GM12878 (cell line): ENCODE results near the gene MBLAC2.

Source experiments
- ASH2L ChIP-seq: fragments of 300-600, 200-600 bp; sonication (generic); IDR thresholded peaks from 2 replicates; pipeline ENCODE4 v1.6.1; 2017; ENCODE audit warnings: low read depth, mild to moderate bottlenecking, borderline replicate concordance
- CEBPB ChIP-seq, 2 experiments: fragments of 150-350 bp in 1 of 2; IDR thresholded peaks; 2 replicates each; pipeline ENCODE4 v1.6.1; 2012 to 2014; ENCODE audit warnings: low read depth in 2 of 2, low read length in 2 of 2, borderline replicate concordance in 1 of 2, inconsistent platforms in 1 of 2
- CHD1 ChIP-seq: IDR thresholded peaks from 2 replicates; pipeline ENCODE4 v1.6.1; 2012; ENCODE audit warnings: low read depth, low read length, improper control_type of control experiment
- CTCF ChIP-seq, 3 experiments: IDR thresholded peaks in 2 of 3; conservative IDR thresholded peaks in 1 of 3; 2 replicates each; pipeline ENCODE4 v1.5.1; 2011; ENCODE audit warnings: low read depth in 3 of 3, low read length in 3 of 3, mild to moderate bottlenecking in 3 of 3, control low read depth in 2 of 3, moderate library complexity in 2 of 3, inconsistent platforms in 1 of 3, mixed read lengths in 1 of 3; ENCODE audit not compliant: control insufficient read depth in 2 of 3, insufficient read depth in 1 of 3; ENCODE audit errors: extremely low read depth in 1 of 3
- ELK1 ChIP-seq: IDR thresholded peaks from 2 replicates; pipeline ENCODE4 v1.6.1; 2012; ENCODE audit warnings: low read depth, low read length, improper control_type of control experiment
- HDAC6 ChIP-seq: fragments of 200-600 bp; sonication (generic); IDR thresholded peaks from one replicate; pipeline ENCODE4 v1.8.0; 2017; ENCODE audit warnings: antibody characterized with exemption; ENCODE audit not compliant: unreplicated experiment
- MYC ChIP-seq: IDR thresholded peaks from 2 replicates; pipeline ENCODE4 v1.6.1; 2011; ENCODE audit warnings: mild to moderate bottlenecking, low read length, moderate library complexity, inconsistent platforms; ENCODE audit not compliant: insufficient read depth, insufficient replicate concordance, insufficient read length, severe bottlenecking
- POLR2A ChIP-seq: IDR thresholded peaks from 2 replicates; pipeline ENCODE4 v1.6.1; 2011; ENCODE audit warnings: low read depth, mild to moderate bottlenecking, low read length
- POLR2AphosphoS2 ChIP-seq: IDR thresholded peaks from 2 replicates; pipeline ENCODE4 v1.6.1; 2011; ENCODE audit warnings: low read depth, mild to moderate bottlenecking, low read length, improper control_type of control experiment, moderate library complexity
- YY1 ChIP-seq: IDR thresholded peaks from 2 replicates; pipeline ENCODE4 v1.6.1; 2011; ENCODE audit warnings: low read depth, mild to moderate bottlenecking, low read length

GRCh38 chr5:90472783-90473395 is 1.7 kb downstream of the MBLAC2 start:
- TF ChIP-seq CHD1 (no peak), CTCF (IDR thresholded peaks at IDR 0.05 in 2 of 3, conservative IDR thresholded peaks at IDR 0.05 in 1 of 3; ENCODE audit: control insufficient read depth in 2 of 3, extremely low read depth in 1 of 3, insufficient read depth in 1 of 3, low read depth in 3 of 3, low read length in 3 of 3) (no peak), ASH2L (no peak), YY1 (no peak), POLR2A (no peak), CEBPB (IDR thresholded peaks at IDR 0.05; ENCODE audit: borderline replicate concordance in 1 of 2, low read depth in 2 of 2, low read length in 2 of 2) (no peak), POLR2AphosphoS2 (no peak), ELK1 (no peak), MYC (no peak), HDAC6 (no peak)
